GM06990 (cell line): ENCODE data around the gene TEX51.

Experiments used
- DNase-seq: peaks from one replicate; pipeline ENCODE4 v3.0.0-alpha.2; 2011; ENCODE audit not compliant: insufficient read length; ENCODE audit errors: extremely low read depth
- H3K27me3 ChIP-seq: replicated peaks from 2 replicates; pipeline ENCODE4 v1.6.0; 2011; ENCODE audit warnings: low read length; ENCODE audit not compliant: control insufficient read depth, insufficient read depth
- H3K36me3 ChIP-seq: 2 replicates; pipeline ENCODE4 v1.5.1; 2011; ENCODE audit warnings: low read length; ENCODE audit not compliant: control insufficient read depth, insufficient read depth
- H3K4me3 ChIP-seq: replicated peaks from 2 replicates; pipeline ENCODE4 v1.5.1; 2011; ENCODE audit warnings: low read depth, mild to moderate bottlenecking, control low read depth, low read length
- TF ChIP-seq, protein P1 (sequence below): IDR thresholded peaks from 2 replicates; pipeline ENCODE4 v1.5.1; 2011; ENCODE audit warnings: low read length, control low read depth, mild to moderate bottlenecking, inconsistent platforms; ENCODE audit not compliant: insufficient read depth, poor library complexity, severe bottlenecking

The TEX51 gene

DNA sequence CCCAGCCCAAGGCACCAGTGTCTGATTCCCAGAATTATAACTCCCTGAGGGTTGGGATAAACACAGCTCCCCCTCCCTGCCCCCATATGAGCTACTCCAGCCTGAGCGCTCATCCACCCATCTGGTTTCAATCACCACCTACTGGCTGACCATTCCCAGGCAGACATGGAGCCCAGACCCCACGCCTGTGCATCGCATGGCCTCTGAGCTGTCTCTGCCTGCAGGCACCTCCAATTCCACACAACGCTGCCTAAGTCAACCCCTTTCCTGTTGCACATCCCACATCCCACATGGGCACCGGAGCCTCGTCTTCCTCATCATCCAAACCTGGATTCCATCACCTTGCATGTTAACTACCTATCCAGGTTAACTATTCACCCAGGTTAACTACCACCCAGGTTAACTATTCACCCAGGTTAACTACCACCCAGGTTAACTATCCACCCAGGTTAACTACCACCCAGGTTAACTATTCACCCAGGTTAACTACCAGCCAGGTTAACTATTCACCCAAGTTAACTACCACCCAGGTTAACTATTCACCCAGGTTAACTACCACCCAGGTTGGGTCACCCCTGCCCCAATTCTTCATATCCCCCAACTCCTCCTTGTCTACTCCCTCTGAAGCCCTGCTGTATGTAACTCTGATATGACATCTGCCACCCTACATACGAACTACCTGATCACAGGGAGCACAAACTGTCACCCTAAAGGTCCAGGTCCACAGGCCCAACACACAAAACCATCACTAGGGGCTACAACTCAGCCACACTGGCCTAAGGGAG is 47.8 kb downstream of the TEX51 start:
- Histone ChIP-seq H3K36me3 (no peaks in the 10 kb centered on the region), H3K27me3 (no peaks in the 10 kb centered on the region), H3K4me3 (no peak overlapping the region)
- TF ChIP-seq, protein P1, sequence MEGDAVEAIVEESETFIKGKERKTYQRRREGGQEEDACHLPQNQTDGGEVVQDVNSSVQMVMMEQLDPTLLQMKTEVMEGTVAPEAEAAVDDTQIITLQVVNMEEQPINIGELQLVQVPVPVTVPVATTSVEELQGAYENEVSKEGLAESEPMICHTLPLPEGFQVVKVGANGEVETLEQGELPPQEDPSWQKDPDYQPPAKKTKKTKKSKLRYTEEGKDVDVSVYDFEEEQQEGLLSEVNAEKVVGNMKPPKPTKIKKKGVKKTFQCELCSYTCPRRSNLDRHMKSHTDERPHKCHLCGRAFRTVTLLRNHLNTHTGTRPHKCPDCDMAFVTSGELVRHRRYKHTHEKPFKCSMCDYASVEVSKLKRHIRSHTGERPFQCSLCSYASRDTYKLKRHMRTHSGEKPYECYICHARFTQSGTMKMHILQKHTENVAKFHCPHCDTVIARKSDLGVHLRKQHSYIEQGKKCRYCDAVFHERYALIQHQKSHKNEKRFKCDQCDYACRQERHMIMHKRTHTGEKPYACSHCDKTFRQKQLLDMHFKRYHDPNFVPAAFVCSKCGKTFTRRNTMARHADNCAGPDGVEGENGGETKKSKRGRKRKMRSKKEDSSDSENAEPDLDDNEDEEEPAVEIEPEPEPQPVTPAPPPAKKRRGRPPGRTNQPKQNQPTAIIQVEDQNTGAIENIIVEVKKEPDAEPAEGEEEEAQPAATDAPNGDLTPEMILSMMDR: no peak
- no peak for DNase-seq

DNA sequence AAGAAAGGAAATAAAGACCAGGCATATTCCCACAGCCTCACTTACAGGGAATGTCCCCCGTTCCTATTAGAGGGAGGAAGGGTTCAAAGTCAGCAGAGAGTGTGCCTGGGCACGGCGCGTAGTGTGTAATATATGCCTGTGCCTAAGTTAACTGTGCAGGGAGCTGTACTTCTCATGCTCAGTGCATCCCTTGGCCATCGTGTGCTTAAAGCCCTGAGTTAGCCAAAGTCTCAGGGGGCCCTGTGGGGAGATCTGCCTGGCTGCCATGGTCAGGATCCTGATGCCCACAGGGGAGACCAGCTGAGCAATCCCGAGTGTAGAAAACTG is 48.4 kb downstream of the TEX51 start:
- Histone ChIP-seq H3K4me3 (no peak overlapping the region), H3K27me3 (no peaks in the 10 kb centered on the region), H3K36me3 (no peaks in the 10 kb centered on the region)
- DNase-seq: no peak
- TF ChIP-seq, protein P1: no peak

DNA sequence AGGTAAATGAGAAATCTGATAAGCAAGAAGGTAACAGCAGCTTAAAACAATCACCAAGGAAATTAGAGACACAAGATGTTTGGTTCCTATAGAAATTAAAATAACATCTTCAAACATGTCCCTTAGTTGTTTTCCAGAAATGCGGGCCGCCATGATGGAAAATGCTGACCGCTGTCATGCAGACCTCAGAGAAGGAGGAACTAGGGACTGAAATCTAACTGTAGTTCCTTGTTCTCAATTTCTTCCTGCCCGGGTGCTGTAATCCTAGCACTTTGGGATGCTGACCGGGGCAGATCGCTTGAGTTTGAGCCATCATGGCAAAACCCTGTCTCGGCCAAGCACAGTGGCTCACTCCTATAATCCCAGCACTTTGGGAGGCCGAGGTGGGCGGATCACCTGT is 51.1 kb downstream of the TEX51 start:
- Histone ChIP-seq H3K4me3 (no peak overlapping the region), H3K27me3 (no peaks in the 10 kb centered on the region), H3K36me3 (no peaks in the 10 kb centered on the region)
- DNase-seq: no peak
- TF ChIP-seq, protein P1: no peak

DNA sequence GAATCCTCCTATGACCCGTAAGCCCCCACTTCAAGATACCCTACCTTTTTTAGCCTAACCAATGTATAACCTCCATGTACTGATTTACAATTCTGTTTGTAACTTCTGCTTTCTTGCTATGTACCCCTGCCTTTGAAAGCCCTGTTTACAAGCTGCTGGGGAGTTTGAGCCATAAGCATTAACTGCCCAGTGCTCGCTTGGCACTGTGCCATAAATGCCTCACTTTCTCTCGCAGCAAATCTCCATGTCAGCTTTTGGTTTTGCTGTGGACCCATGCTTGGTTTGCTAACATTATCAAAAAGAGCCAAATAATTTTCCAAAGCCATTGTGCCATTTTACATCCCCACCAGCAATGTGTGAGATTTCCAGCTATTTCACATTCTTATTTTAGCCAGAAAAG is 51.8 kb downstream of the TEX51 start:
- Histone ChIP-seq H3K27me3 (no peaks in the 10 kb centered on the region), H3K36me3 (no peaks in the 10 kb centered on the region), H3K4me3 (no peak overlapping the region)
- TF ChIP-seq, protein P1: no peak
- no peak for DNase-seq
